ENCODE results near the gene CRTC2.
A peak's percentile ranks its signal among the peaks of the same experiment; 100 is the strongest.

CRTC2 gene

DNA sequence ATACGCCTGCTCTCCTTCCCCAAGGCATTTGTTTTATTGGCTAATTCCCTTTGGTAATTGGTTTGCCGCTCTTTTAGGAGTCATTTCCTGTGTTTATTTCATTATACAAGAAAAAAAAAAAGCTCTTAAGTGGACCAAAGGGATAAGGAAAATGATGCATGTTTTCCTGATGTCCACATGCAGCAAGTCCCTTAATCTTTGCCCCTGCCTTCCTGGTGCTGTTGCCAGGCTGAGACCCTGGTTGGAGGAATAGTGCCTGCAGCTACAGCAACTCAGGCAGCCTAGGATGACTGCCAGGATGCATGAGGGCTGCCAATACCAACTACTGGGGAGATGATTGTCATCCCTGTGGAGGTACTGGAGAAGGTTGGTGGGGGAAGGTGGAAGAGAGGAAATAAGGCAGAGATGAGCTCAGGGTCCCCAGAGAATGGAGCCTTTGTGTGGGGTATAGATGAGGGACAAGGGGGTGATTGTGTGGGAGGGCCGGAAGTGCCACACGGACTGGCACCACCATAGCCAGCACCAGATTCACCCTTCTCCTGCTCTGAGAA is 29.5 kb downstream of the CRTC2 start:
- Histone ChIP-seq H3K27ac (ENCODE audit: low read length) (no peak overlapping the region), H3K36me3 (ENCODE audit: control insufficient read depth, insufficient read depth, low read length) (peaks cover 17% of the 10 kb centered on the region), H3K4me1 (ENCODE audit: control insufficient read depth, insufficient read depth, low read length) (no peaks in the 10 kb centered on the region), H3K4me3 (ENCODE audit: low read length) (no peak overlapping the region), H3K9me3 (ENCODE audit: control insufficient read depth, insufficient read depth, low read length) (no peaks in the 10 kb centered on the region), H3K27me3 (ENCODE audit: control insufficient read depth, insufficient read depth, low read length) (no peaks in the 10 kb centered on the region)
- WGBS (ENCODE audit: insufficient coverage, insufficient read length), result no CpG with 5 or more reads among the region's 4 CpGs
- no peak for DNase-seq (ENCODE audit: low read depth, low spot score)

DNA sequence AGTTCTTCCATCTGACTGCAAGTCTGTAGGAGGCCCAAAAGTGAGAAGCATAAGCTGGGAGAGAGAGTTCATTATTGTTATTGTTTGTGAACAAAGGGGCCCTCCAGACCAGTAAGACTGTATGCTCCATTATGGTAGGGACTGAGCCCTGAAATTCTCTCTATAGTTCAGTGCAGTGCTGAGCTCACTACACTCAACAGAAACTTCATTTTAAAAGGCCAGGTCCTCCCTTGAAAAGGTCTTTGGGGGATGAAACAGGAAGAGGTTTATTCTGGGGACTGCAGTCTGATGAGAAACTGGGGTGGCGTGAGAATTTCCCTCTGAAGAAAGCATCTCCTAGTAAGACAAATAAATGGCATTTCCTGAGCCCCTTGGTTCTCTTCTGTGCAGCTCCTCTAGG is 30.2 kb downstream of the CRTC2 start:
- no peaks in the 10 kb centered on the region for H3K4me1 ChIP-seq (ENCODE audit: control insufficient read depth, insufficient read depth, low read length)
- H3K27me3 ChIP-seq (ENCODE audit: control insufficient read depth, insufficient read depth, low read length), result no peaks in the 10 kb centered on the region
- DNase-seq (ENCODE audit: low read depth, low spot score), result no peak
- no CpG with 5 or more reads among the region's 1 CpG for WGBS (ENCODE audit: insufficient coverage, insufficient read length)
- H3K36me3 ChIP-seq (ENCODE audit: control insufficient read depth, insufficient read depth, low read length), result peaks cover 11% of the 10 kb centered on the region
- H3K27ac ChIP-seq (ENCODE audit: low read length), result no peak overlapping the region
- H3K9me3 ChIP-seq (ENCODE audit: control insufficient read depth, insufficient read depth, low read length), result no peaks in the 10 kb centered on the region
- no peak overlapping the region for H3K4me3 ChIP-seq (ENCODE audit: low read length)

DNA sequence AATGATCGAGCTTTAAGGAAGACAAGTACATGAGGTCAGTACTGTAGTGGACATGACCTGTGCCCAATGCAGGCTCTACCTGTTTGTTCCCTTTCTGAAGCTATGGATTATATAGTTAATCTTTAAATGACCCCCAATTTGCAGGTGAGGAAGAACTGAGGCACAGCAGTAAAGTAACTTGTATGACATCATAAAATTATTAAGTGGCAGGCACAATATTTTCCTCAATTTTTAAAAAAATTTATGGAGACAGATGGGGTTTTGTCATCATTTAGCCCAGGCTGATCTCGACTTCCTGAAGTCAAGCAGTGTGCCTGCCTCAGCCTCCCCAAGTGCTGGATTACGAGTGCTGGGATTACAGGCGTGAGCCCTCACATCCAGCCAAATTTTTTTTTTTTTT is 32.0 kb downstream of the CRTC2 start:
- Histone ChIP-seq H3K4me3 (ENCODE audit: low read length) (no peak overlapping the region), H3K36me3 (ENCODE audit: control insufficient read depth, insufficient read depth, low read length) (0 out of 2 replicates have a peak, but pooled peaks cover 4% of the 10 kb centered on the region), H3K27ac (ENCODE audit: low read length) (no peak overlapping the region), H3K27me3 (ENCODE audit: control insufficient read depth, insufficient read depth, low read length) (no peaks in the 10 kb centered on the region), H3K4me1 (ENCODE audit: control insufficient read depth, insufficient read depth, low read length) (no peaks in the 10 kb centered on the region), H3K9me3 (ENCODE audit: control insufficient read depth, insufficient read depth, low read length) (no peaks in the 10 kb centered on the region)
- no CpG with 5 or more reads among the region's 4 CpGs for WGBS (ENCODE audit: insufficient coverage, insufficient read length)
- DNase-seq (ENCODE audit: low read depth, low spot score), result no peak

DNA sequence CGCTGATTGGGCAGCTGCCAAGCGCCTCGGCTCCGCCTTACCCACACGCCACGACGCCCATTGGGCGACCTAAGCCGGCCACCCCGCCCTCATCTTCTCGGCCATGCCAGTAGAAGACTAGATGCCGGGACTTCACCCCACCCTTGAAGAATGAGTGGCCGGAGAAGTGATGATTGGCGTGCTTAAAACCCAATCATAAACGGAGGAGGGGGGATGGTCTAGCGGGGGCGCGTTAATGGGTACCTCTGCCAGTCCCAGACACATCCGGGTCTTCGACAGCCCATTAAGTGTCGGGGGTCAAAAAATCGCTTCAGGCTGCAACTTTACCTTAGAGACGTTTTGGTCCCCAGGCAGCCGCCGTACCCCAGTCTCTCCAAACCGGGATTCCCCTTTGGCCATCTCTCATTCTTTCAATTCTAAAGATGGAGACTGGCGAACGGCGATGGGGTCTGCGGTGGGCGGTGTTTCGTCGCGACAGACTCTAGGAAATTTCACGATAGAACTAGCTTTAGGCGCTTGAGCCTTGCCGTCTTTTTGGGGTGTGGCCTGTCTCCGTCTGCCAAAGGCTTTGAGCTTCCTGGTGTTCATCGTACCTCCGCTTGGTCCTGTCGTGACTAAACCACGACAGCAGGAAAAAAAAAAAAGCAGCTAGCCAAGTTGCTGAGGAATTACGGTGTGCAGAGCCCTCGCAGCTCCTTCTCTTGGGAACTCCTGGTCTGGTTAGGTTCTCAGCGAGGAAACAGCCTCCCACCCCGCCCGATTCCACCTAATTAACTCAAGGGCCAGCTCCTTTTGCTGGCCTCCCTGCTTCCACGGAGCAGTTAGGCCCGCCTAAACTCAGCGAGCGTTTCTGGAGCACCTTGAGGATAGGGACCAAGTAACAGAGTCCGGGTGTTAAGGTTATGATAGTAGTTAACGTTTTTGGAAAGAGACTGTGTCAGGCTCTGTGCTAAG is 35.2 kb downstream of the CRTC2 start, which contains the start of gene GATAD2B:
TSS of gene GATAD2B (minus strand) at position 1 of the 954 bp plus-strand sequence. CDS start 94,625 bp downstream, outside the sequence.
- H3K36me3 ChIP-seq (ENCODE audit: control insufficient read depth, insufficient read depth, low read length), result 0 out of 2 replicates have a peak, but pooled peaks cover 4% of the 10 kb centered on the region

DNA sequence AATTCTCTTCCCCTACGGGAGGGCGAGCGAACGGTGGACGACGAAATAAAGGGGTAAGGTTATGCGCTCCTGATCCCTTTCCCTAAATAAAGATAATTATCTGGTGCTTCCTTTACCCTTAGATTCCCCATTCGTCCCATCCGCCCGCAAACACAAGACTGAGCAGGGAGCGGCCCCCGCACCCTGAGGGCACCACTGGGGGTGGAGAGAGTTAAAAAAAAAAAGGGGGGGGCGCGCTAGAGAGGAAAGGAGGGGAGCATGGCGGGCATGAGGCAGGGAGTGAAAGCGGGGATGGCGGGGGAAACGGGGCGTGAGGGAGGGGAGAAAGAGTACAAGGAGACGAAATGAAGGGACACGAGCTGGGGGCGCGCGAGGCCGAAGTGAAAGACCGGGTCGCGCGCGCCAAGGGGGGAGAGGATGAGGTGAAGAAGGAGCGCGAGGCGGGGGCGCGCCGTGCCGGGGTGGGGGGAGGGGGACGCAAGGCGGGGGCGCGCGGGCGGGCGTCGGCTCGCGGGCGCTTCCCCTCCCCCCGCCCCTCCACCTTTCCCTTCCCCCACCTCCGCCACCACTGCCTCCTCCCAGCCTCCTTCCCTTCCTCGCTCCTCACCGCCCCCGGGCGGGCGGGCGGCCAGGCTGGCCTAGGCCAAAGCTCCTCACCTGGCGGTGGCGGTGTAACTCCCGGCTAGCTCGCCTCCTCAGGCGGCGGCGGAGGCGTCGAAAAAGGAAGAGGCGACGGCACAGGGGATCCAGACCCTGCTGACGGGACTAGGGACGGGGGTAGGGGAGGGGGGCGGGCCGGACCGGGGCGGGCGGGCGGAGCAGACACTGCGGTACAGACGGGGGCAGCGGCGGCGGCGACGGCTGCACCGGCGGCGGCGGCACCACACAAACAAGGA is 36.1 kb downstream of the CRTC2 start:
- H3K9me3 ChIP-seq (ENCODE audit: control insufficient read depth, insufficient read depth, low read length), result no peaks in the 10 kb centered on the region
- 0 out of 2 replicates have a peak, but pooled peaks cover 4% of the 10 kb centered on the region for H3K36me3 ChIP-seq (ENCODE audit: control insufficient read depth, insufficient read depth, low read length)
- peaks cover 2% of the 10 kb centered on the region; the same call in 1 of the 2 replicates for H3K4me1 ChIP-seq (ENCODE audit: control insufficient read depth, insufficient read depth, low read length)
- no CpG with 5 or more reads among the region's 86 CpGs for WGBS (ENCODE audit: insufficient coverage, insufficient read length)
- H3K27ac ChIP-seq (ENCODE audit: low read length), result no peak overlapping the region
- H3K27me3 ChIP-seq (ENCODE audit: control insufficient read depth, insufficient read depth, low read length), result no peaks in the 10 kb centered on the region
- H3K4me3 ChIP-seq (ENCODE audit: low read length), result peak overlapping the region; percentile 72
- DNase-seq (ENCODE audit: low read depth, low spot score), result no peak

More for the DNA sequence above, 35.2 kb downstream of the CRTC2 start, which contains the start of gene GATAD2B:
- Histone ChIP-seq H3K9me3 (ENCODE audit: control insufficient read depth, insufficient read depth, low read length) (no peaks in the 10 kb centered on the region), H3K27me3 (ENCODE audit: control insufficient read depth, insufficient read depth, low read length) (no peaks in the 10 kb centered on the region), H3K4me1 (ENCODE audit: control insufficient read depth, insufficient read depth, low read length) (peaks cover 2% of the 10 kb centered on the region; the same call in 1 of the 2 replicates), H3K4me3 (ENCODE audit: low read length) (peak within 1 kb of the TSS; percentile 78), H3K27ac (ENCODE audit: low read length) (no peak within 1 kb of the TSS)
- WGBS (ENCODE audit: insufficient coverage, insufficient read length), result no CpG with 5 or more reads among the region's 53 CpGs
- peak; percentile 99 for DNase-seq (ENCODE audit: low read depth, low spot score)

DNA sequence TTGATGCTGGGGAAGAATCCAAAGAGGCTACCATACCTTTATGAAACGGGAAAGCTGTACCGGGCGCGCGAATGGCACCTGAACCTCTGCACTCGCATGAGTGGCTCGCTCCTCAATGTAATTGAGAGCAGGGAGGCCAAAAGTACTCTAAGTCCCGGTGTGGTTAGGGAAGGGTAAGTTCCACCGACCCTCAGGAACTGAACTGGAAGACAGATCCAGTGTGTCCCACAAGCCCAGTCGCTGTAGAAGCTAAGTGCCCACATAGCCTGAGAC is 36.7 kb downstream of the CRTC2 start:
- H3K27ac ChIP-seq (ENCODE audit: low read length), result no peak overlapping the region
- DNase-seq (ENCODE audit: low read depth, low spot score), result no peak
- no CpG with 5 or more reads among the region's 10 CpGs for WGBS (ENCODE audit: insufficient coverage, insufficient read length)
- H3K4me3 ChIP-seq (ENCODE audit: low read length), result peak overlapping the region; percentile 72
- no peaks in the 10 kb centered on the region for H3K27me3 ChIP-seq (ENCODE audit: control insufficient read depth, insufficient read depth, low read length)
- no peaks in the 10 kb centered on the region for H3K9me3 ChIP-seq (ENCODE audit: control insufficient read depth, insufficient read depth, low read length)
- H3K4me1 ChIP-seq (ENCODE audit: control insufficient read depth, insufficient read depth, low read length), result peaks cover 2% of the 10 kb centered on the region; the same call in 1 of the 2 replicates
- H3K36me3 ChIP-seq (ENCODE audit: control insufficient read depth, insufficient read depth, low read length), result 0 out of 2 replicates have a peak, but pooled peaks cover 4% of the 10 kb centered on the region

DNA sequence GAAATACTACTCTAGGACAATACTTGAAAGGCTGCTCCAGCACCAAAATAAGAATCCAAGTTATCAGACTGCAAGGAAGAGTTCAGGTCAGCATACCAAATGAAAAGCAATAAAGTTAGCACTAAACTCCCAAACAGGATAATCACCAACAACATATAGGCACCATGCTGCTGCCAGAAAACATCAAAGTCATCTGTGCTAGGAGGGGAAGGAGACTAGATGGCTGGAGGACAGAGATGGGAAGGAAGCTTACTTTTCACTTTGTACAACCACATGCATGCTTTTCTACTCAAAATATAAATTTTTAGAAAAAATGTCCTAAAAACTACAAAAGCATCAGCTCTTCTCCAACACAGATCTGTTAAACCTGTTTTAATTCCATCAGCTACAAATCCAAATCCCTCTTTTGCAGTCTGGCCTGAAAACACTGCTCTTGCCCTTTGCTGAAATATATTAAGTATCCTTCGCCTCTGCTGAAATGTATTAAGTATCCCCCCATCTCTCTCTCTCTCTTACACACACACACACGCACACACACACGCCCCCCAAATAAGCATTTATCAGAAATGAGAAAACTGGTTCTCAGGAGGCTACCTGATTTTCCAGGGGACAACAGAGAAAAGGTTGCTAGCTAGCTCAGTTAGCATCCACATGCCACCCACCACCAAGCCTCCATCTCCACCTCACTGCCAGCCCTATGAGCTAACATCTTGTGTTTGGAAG is 37.2 kb downstream of the CRTC2 start:
- no CpG with 5 or more reads among the region's 3 CpGs for WGBS (ENCODE audit: insufficient coverage, insufficient read length)
- H3K36me3 ChIP-seq (ENCODE audit: control insufficient read depth, insufficient read depth, low read length), result 0 out of 2 replicates have a peak, but pooled peaks cover 4% of the 10 kb centered on the region
- H3K4me1 ChIP-seq (ENCODE audit: control insufficient read depth, insufficient read depth, low read length), result peaks cover 2% of the 10 kb centered on the region; the same call in 1 of the 2 replicates
- DNase-seq (ENCODE audit: low read depth, low spot score), result no peak
- no peaks in the 10 kb centered on the region for H3K27me3 ChIP-seq (ENCODE audit: control insufficient read depth, insufficient read depth, low read length)
- H3K27ac ChIP-seq (ENCODE audit: low read length), result no peak overlapping the region
- no peaks in the 10 kb centered on the region for H3K9me3 ChIP-seq (ENCODE audit: control insufficient read depth, insufficient read depth, low read length)
- peak overlapping the region; percentile 72; the same call in 1 of the 2 replicates for H3K4me3 ChIP-seq (ENCODE audit: low read length)

DNA sequence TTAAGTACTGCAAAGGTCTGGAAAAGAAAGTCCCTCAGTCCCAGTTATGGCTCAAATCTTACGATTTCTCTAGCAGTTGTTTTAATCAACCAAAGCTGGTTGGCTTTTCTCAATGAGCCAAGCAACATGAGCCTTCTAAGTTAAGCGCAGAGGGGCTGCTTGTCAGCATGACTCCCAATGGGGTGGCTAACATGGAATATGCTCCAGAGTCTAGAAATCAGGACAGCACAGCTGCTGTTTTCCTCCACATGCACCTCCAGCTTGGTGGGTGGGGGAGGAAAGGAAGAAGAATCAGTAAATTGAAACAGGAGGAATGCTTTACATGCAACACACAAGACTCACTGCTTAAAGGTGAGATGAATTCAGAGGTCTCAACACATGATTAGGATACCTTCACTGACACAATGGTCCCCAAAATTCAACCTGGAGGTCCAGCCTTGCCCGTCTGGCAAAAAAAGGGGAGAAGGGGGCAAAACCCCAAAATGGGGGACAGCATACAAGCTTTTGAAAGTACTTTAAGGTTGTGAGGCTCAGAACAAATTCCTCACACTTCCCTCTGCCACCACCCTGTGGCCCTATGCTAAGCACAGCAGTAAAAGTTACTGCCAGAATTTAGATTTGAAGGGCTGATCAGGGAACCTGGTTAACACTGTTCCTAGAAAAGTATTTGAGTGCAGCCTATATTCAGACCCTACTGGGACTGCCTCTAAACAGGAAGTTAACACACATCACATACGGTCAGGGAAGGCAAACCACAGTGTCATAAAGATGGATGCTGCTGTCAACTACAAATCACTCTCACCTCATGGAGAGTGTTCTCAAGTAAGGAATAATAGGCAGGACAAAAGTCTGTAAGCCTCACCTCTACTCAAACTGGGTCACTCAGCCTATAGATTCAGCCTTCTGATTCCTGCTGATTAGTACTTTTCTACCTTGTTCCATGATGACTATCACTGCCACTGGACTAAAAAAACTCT is 38.2 kb downstream of the CRTC2 start:
- no CpG with 5 or more reads among the region's 4 CpGs for WGBS (ENCODE audit: insufficient coverage, insufficient read length)
- H3K4me1 ChIP-seq (ENCODE audit: control insufficient read depth, insufficient read depth, low read length), result peaks cover 2% of the 10 kb centered on the region; the same call in 1 of the 2 replicates
- DNase-seq (ENCODE audit: low read depth, low spot score), result no peak
- H3K27ac ChIP-seq (ENCODE audit: low read length), result no peak overlapping the region
- H3K4me3 ChIP-seq (ENCODE audit: low read length), result no peak overlapping the region
- no peaks in the 10 kb centered on the region for H3K9me3 ChIP-seq (ENCODE audit: control insufficient read depth, insufficient read depth, low read length)
- H3K36me3 ChIP-seq (ENCODE audit: control insufficient read depth, insufficient read depth, low read length), result 0 out of 2 replicates have a peak, but pooled peaks cover 4% of the 10 kb centered on the region
- no peaks in the 10 kb centered on the region for H3K27me3 ChIP-seq (ENCODE audit: control insufficient read depth, insufficient read depth, low read length)

DNA sequence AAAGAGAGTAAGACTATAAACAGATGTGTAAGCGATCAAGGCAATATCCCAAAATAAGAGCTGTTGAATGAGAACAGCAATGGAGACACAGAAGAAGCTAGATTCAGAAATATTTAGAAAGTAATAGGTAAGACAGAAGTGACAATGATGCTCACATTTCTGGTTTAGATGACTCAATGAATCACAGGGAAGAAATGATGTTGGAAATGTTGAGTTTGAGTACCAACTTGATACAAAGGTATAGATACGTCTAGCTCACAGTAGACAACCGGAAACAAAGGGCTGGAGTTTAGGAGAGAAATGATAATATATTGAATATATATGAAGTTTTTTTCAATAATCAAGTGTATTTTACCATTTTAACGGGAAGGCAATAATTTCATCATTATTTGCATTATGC is 42.1 kb downstream of the CRTC2 start:
- H3K36me3 ChIP-seq (ENCODE audit: control insufficient read depth, insufficient read depth, low read length), result 0 out of 2 replicates have a peak, but pooled peaks cover 4% of the 10 kb centered on the region

More for the DNA sequence above, 42.1 kb downstream of the CRTC2 start:
- Histone ChIP-seq H3K27me3 (ENCODE audit: control insufficient read depth, insufficient read depth, low read length) (no peaks in the 10 kb centered on the region), H3K4me1 (ENCODE audit: control insufficient read depth, insufficient read depth, low read length) (peaks cover 2% of the 10 kb centered on the region; the same call in 1 of the 2 replicates), H3K27ac (ENCODE audit: low read length) (no peak overlapping the region), H3K4me3 (ENCODE audit: low read length) (no peak overlapping the region), H3K9me3 (ENCODE audit: control insufficient read depth, insufficient read depth, low read length) (no peaks in the 10 kb centered on the region)
- WGBS (ENCODE audit: insufficient coverage, insufficient read length), result no CpG with 5 or more reads among the region's 4 CpGs
- DNase-seq (ENCODE audit: low read depth, low spot score), result no peak
